ENCODE results near the gene PALM.
"Not testable (repeated sequence)": the region's sequence is repeated elsewhere in the genome, so short reads cannot be mapped to it uniquely, and the experiment has no call there.

Gene PALM

GRCh38 chr19:679418-680286, 29.1 kb upstream of the PALM start:
- DNase-seq: peak; percentile 47

- peak; percentile 95 for DNase-seq
Measured at GRCh38 chr19:680287-681028, 28.3 kb upstream of the PALM start.

- no peak for DNase-seq
Measured at GRCh38 chr19:681029-682019, 27.4 kb upstream of the PALM start.

GRCh38 chr19:682678-683320, 25.9 kb upstream of the PALM start:
- DNase-seq: no peak

GRCh38 chr19:685454-685931, 23.2 kb upstream of the PALM start:
- no peak for DNase-seq

- DNase-seq: no peak
Measured at GRCh38 chr19:686589-687297, 22.0 kb upstream of the PALM start.

- DNase-seq: no peak
Measured at GRCh38 chr19:687569-688166, 21.1 kb upstream of the PALM start.

GRCh38 chr19:688214-688613, 20.5 kb upstream of the PALM start:
- no peak for DNase-seq

GRCh38 chr19:688992-689391, 19.7 kb upstream of the PALM start:
- no peak for DNase-seq

GRCh38 chr19:690203-690602, 18.5 kb upstream of the PALM start:
- DNase-seq: no peak

- no peak for DNase-seq
Measured at GRCh38 chr19:694481-695351, 14.0 kb upstream of the PALM start.

GRCh38 chr19:695352-695949, 13.3 kb upstream of the PALM start, which contains the start of gene PRSS57:
Gene PRSS57, minus strand, starts transcription at chr19:695452. Its CDS starts 22 bp downstream, at chr19:695430.
- peak; percentile 59 for DNase-seq

- peak; percentile 37 for DNase-seq
Measured at GRCh38 chr19:698529-698928, 10.2 kb upstream of the PALM start.

- DNase-seq: peak; percentile 30
Measured at GRCh38 chr19:699885-700284, 8.8 kb upstream of the PALM start.

GRCh38 chr19:702847-703246, 5.9 kb upstream of the PALM start:
- not testable (repeated sequence) for DNase-seq

- DNase-seq: no peak
Measured at GRCh38 chr19:703329-703650, 5.4 kb upstream of the PALM start.

- DNase-seq: peak; percentile 92
Measured at GRCh38 chr19:703651-704446, 4.9 kb upstream of the PALM start.

- no peak for DNase-seq
Measured at GRCh38 chr19:704447-704741, 4.3 kb upstream of the PALM start.

Measured in hematopoietic multipotent progenitor cell treated with erythropoietin and hydrocortisone succinate and interleukin-3 and kit ligand, for 8 days (in vitro differentiated cells).